GM04503 (cell line): ENCODE measurements around the gene KRTAP4-8.
"Not testable (repeated sequence)": the region's sequence is repeated elsewhere in the genome, so short reads cannot be mapped to it uniquely, and the experiment has no call there.

ENCODE experiments used
- DNase-seq: peaks from one replicate; pipeline ENCODE4 v3.0.0-alpha.2; 2012; ENCODE audit warnings: low read depth

The KRTAP4-8 gene

GRCh38 chr17:41065016-41065689 is 32.8 kb downstream of the KRTAP4-8 start:
- DNase-seq = not testable (repeated sequence)

GRCh38 chr17:41064301-41064700 is 33.6 kb downstream of the KRTAP4-8 start:
- DNase-seq = no peak

- no peak for DNase-seq
These were observed 34.5 kb downstream of the KRTAP4-8 start for GRCh38 chr17:41063449-41063848.

GRCh38 chr17:41061964-41062363 is 36.0 kb downstream of the KRTAP4-8 start:
- DNase-seq = peak; percentile 99

- DNase-seq = peak; percentile 95
These were observed 37.8 kb downstream of the KRTAP4-8 start, which contains the start of gene KRTAP2-3 for GRCh38 chr17:41060052-41060604. TSS of gene KRTAP2-3 (minus strand) at chr17:41060114. CDS start at chr17:41060050, 64 bp downstream.

GRCh38 chr17:41059276-41060051 is 38.5 kb downstream of the KRTAP4-8 start:
- DNase-seq = peak; percentile 95

GRCh38 chr17:41058741-41059140 is 39.2 kb downstream of the KRTAP4-8 start:
- no peak for DNase-seq

- no peak for DNase-seq
These were observed 40.4 kb downstream of the KRTAP4-8 start for GRCh38 chr17:41057547-41057946.

- DNase-seq = not testable (repeated sequence)
These were observed 42.8 kb downstream of the KRTAP4-8 start, which contains the start of gene KRTAP2-2 for GRCh38 chr17:41055130-41055529. TSS of gene KRTAP2-2 (minus strand) at chr17:41055230. CDS start at chr17:41055211, 19 bp downstream.

GRCh38 chr17:41054556-41054955 is 43.4 kb downstream of the KRTAP4-8 start:
- DNase-seq = not testable (repeated sequence)

GRCh38 chr17:41054025-41054424 is 43.9 kb downstream of the KRTAP4-8 start:
- no peak for DNase-seq

GRCh38 chr17:41052566-41052965 is 45.4 kb downstream of the KRTAP4-8 start:
- peak; percentile 69 for DNase-seq

GRCh38 chr17:41049110-41049509 is 48.8 kb downstream of the KRTAP4-8 start:
- peak; percentile 82 for DNase-seq

- DNase-seq = peak; percentile 65
These were observed 49.5 kb downstream of the KRTAP4-8 start for GRCh38 chr17:41048441-41048840.
